Colonic mucosa (tissue), 4 donors: Measurements from ENCODE around the gene SRGAP1. TPM values are rescaled to one million over a fixed set of nuclear protein-coding genes. Genes with fewer than 3 reads are reported as not detected.
"Not testable (repeated sequence)": the region's sequence is repeated elsewhere in the genome, so short reads cannot be mapped to it uniquely, and the experiment has no call there.

Source experiments
- DNase-seq: peaks from one replicate; pipeline ENCODE4 v3.0.0-alpha.2; 2020
- H3K27ac ChIP-seq: fragments of 200-600 bp; one replicate; pipeline ENCODE4 v1.8.0; 2021
- H3K27me3 ChIP-seq: fragments of 200-600 bp; one replicate; pipeline ENCODE4 v1.8.0; 2021
- H3K36me3 ChIP-seq: fragments of 200-600 bp; one replicate; pipeline ENCODE4 v1.8.0; 2021
- H3K4me1 ChIP-seq: fragments of 200-600 bp; one replicate; pipeline ENCODE4 v1.8.0; 2021; ENCODE audit warnings: mild to moderate bottlenecking
- H3K4me3 ChIP-seq: fragments of 200-600 bp; one replicate; pipeline ENCODE4 v1.8.0; 2021
- H3K9ac ChIP-seq, 2 donors: one replicate each; pipeline ENCODE4 v1.7.0; 2013; ENCODE audit warnings: control low read depth in 2 of 2, low read depth in 2 of 2, low read length in 2 of 2
- H3K9me3 ChIP-seq: fragments of 200-600 bp; one replicate; pipeline ENCODE4 v1.8.0; 2021
- CTCF ChIP-seq: fragments of 200-600 bp; IDR thresholded peaks from one replicate; pipeline ENCODE4 v1.8.0; 2022; ENCODE audit warnings: antibody characterized with exemption, mild to moderate bottlenecking
- intact Hi-C: fragments of 100-400 bp; cut with DNase I; formaldehyde crosslinking; loops from one replicate; pipeline ENCODE4 v1.14.1; 2022
- total RNA-seq, 2 donors: library from RNA; stranded (reverse); fragmentation: NEBNext Ultra II Directional in 1 of 2; extraction: Animal tissue kit (Norgen Biotek cat#: 25700) in 1 of 2; gene quantifications; one replicate each; pipeline ENCODE4 v1.2.1, GENCODE V29; 2021
- donor health status: healthy.
- donor health status: DM: no; HTN: no; CAD: no.
- donor health status: DM: no; HTN: no; CAD: no.

The SRGAP1 gene
- total RNA-seq, 2 donors from 2014 or later, result 8.7 to 9.8 TPM

GRCh38 chr12:64107776-64108175 lies 263.3 kb downstream of the SRGAP1 start:
- intact Hi-C loops, result no loop called here
- TF ChIP-seq CTCF, result no peak
- Histone ChIP-seq H3K27me3 (no peaks in the 10 kb centered on the region), H3K36me3 (no peaks in the 10 kb centered on the region), H3K9ac (no peak overlapping the region), H3K27ac (no peak overlapping the region), H3K9me3 (no peaks in the 10 kb centered on the region), H3K4me1 (no peaks in the 10 kb centered on the region), H3K4me3 (no peak overlapping the region)
- DNase-seq, result no peak

GRCh38 chr12:64109706-64110105 lies 265.2 kb downstream of the SRGAP1 start:
- no peak for TF ChIP-seq CTCF
- Histone ChIP-seq H3K4me3 (no peak overlapping the region), H3K9me3 (no peaks in the 10 kb centered on the region), H3K9ac (no peak overlapping the region), H3K27ac (no peak overlapping the region), H3K36me3 (no peaks in the 10 kb centered on the region), H3K27me3 (no peaks in the 10 kb centered on the region), H3K4me1 (no peaks in the 10 kb centered on the region)
- DNase-seq, result no peak
- intact Hi-C loops, result no loop called here

GRCh38 chr12:64110864-64111263 lies 266.4 kb downstream of the SRGAP1 start:
- TF ChIP-seq CTCF, result no peak
- Histone ChIP-seq H3K4me3 (no peak overlapping the region), H3K9me3 (no peaks in the 10 kb centered on the region), H3K36me3 (no peaks in the 10 kb centered on the region), H3K27ac (no peak overlapping the region), H3K9ac (no peak overlapping the region), H3K27me3 (no peaks in the 10 kb centered on the region), H3K4me1 (no peaks in the 10 kb centered on the region)
- no peak for DNase-seq
- intact Hi-C loops, result no loop called here

GRCh38 chr12:64116969-64117368 lies 272.5 kb downstream of the SRGAP1 start:
- Histone ChIP-seq H3K27me3 (no peaks in the 10 kb centered on the region), H3K4me1 (no peaks in the 10 kb centered on the region), H3K9ac (no peak overlapping the region), H3K27ac (no peak overlapping the region), H3K9me3 (no peaks in the 10 kb centered on the region), H3K36me3 (no peaks in the 10 kb centered on the region), H3K4me3 (no peak overlapping the region)
- TF ChIP-seq CTCF, result no peak
- DNase-seq, result no peak
- intact Hi-C loops, result no loop called here

- Histone ChIP-seq H3K27ac (no peak overlapping the region), H3K4me1 (no peaks in the 10 kb centered on the region), H3K9ac (no peak overlapping the region), H3K36me3 (no peaks in the 10 kb centered on the region), H3K9me3 (no peaks in the 10 kb centered on the region), H3K4me3 (no peak overlapping the region), H3K27me3 (no peaks in the 10 kb centered on the region)
- TF ChIP-seq CTCF, result no peak
- no peak for DNase-seq
- intact Hi-C loops, result no loop called here
Observed at GRCh38 chr12:64120568-64120967, 276.1 kb downstream of the SRGAP1 start.

- intact Hi-C loops, DNase-seq, H3K4me3 ChIP-seq, H3K27me3 ChIP-seq, H3K36me3 ChIP-seq, H3K9ac ChIP-seq, H3K9me3 ChIP-seq, H3K4me1 ChIP-seq, H3K27ac ChIP-seq: not testable (repeated sequence)
Observed at GRCh38 chr12:64121086-64121485, 276.6 kb downstream of the SRGAP1 start.
